Measurements from ENCODE around the gene OBSL1. TPM values are rescaled to one million over a fixed set of nuclear protein-coding genes. Genes with fewer than 3 reads are reported as not detected.

The OBSL1 gene
- polyA plus RNA-seq, 3 donors: 0.09 TPM; not detected in 2

DNA sequence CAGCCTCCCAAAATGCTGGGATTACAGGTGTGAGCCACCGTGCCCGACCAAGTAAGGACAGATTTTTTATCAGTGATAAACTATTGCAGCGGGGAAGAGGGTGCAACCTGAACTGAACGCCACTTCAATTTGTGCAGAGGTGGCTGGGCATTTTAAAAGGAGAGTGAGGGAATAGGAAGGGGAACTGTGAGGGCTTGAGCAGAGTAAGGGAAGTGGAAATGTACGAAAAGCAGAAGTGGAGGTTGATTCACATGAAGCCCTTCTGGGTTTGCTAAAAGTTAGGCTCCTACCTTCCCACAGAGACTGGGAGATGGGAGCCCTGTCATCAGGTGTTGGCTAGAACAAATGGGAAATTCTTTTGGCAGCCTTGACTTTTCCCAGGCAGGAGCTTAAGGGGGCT is 32.4 kb upstream of the OBSL1 start:
- H3K79me2 ChIP-seq (ENCODE audit: insufficient read depth, low read length): peaks cover 8% of the 10 kb centered on the region
- peak; percentile 57 to 78 (median 72) for DNase-seq
- H3K4me3 Mint-ChIP-seq: peak overlapping the region; percentile 20 to 71
- H4K20me1 ChIP-seq (ENCODE audit: insufficient read depth, low read length): no peaks in the 10 kb centered on the region
- H3K27me3 ChIP-seq (ENCODE audit: control insufficient read depth in 2 of 2, insufficient read depth in 2 of 2, low read length in 2 of 2): no peaks in the 10 kb centered on the region
- H3K4me1 ChIP-seq (ENCODE audit: control insufficient read depth in 1 of 2, insufficient read depth in 2 of 2, low read length in 2 of 2): peaks cover 18 to 21% of the 10 kb centered on the region in 2 donors
- H3K9me3 ChIP-seq (replicated peaks in 1 of 2; ENCODE audit: control insufficient read depth in 1 of 2, insufficient read depth in 1 of 2, low read length in 2 of 2): no peaks in the 10 kb centered on the region
- peak overlapping the region; percentile 48 for H3K4me2 ChIP-seq (replicated peaks; ENCODE audit: extremely low read depth, low read length, poor library complexity, severe bottlenecking)
- H3K9ac ChIP-seq (ENCODE audit: insufficient read depth, low read length, poor library complexity, severe bottlenecking): no peak overlapping the region
- H2AFZ ChIP-seq (ENCODE audit: insufficient read depth, low read depth, low read length, poor library complexity, severe bottlenecking): peak overlapping the region; percentile 10
- peaks cover 56 to 68% of the 10 kb centered on the region in 2 donors for H3K36me3 ChIP-seq (replicated peaks in 1 of 2; ENCODE audit: control insufficient read depth in 1 of 2, insufficient read depth in 2 of 2, low read length in 2 of 2)
- TF ChIP-seq, protein P1, sequence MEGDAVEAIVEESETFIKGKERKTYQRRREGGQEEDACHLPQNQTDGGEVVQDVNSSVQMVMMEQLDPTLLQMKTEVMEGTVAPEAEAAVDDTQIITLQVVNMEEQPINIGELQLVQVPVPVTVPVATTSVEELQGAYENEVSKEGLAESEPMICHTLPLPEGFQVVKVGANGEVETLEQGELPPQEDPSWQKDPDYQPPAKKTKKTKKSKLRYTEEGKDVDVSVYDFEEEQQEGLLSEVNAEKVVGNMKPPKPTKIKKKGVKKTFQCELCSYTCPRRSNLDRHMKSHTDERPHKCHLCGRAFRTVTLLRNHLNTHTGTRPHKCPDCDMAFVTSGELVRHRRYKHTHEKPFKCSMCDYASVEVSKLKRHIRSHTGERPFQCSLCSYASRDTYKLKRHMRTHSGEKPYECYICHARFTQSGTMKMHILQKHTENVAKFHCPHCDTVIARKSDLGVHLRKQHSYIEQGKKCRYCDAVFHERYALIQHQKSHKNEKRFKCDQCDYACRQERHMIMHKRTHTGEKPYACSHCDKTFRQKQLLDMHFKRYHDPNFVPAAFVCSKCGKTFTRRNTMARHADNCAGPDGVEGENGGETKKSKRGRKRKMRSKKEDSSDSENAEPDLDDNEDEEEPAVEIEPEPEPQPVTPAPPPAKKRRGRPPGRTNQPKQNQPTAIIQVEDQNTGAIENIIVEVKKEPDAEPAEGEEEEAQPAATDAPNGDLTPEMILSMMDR (IDR thresholded peaks at IDR 0.05): no peak
- H3K27ac Mint-ChIP-seq: peak overlapping the region; percentile 72 to 93 (median 89)
- peak overlapping the region in 1 of 3 experiments; percentile 40 for H3K4me3 ChIP-seq (replicated peaks in 1 of 3; ENCODE audit: low read depth in 2 of 3, low read length in 3 of 3)
- peak overlapping the region in 1 of 2 donors; percentile 73 for H3K27ac ChIP-seq (ENCODE audit: low read depth in 1 of 2, low read length in 2 of 2)
- H3K36me3 Mint-ChIP-seq: peaks cover 69 to 70% of the 10 kb centered on the region in 2 donors
- no peaks in the 10 kb centered on the region for H3K9me3 Mint-ChIP-seq
- intact Hi-C loops (cut with micrococcal nuclease): loop anchor here in 1 of 2 donors (10.0 kb wide), 1 partner anchor 429 kb away; the partner anchor contains the start of genes CNPPD1, RETREG2 and SLC23A3
- H3K27me3 Mint-ChIP-seq (ENCODE audit: low read depth in 3 of 3): no peaks in the 10 kb centered on the region
- peaks cover 21% of the 10 kb centered on the region for H3K4me1 Mint-ChIP-seq
- 0% methylated on average over 5 of the region's 5 CpGs for WGBS (ENCODE audit: insufficient coverage)

DNA sequence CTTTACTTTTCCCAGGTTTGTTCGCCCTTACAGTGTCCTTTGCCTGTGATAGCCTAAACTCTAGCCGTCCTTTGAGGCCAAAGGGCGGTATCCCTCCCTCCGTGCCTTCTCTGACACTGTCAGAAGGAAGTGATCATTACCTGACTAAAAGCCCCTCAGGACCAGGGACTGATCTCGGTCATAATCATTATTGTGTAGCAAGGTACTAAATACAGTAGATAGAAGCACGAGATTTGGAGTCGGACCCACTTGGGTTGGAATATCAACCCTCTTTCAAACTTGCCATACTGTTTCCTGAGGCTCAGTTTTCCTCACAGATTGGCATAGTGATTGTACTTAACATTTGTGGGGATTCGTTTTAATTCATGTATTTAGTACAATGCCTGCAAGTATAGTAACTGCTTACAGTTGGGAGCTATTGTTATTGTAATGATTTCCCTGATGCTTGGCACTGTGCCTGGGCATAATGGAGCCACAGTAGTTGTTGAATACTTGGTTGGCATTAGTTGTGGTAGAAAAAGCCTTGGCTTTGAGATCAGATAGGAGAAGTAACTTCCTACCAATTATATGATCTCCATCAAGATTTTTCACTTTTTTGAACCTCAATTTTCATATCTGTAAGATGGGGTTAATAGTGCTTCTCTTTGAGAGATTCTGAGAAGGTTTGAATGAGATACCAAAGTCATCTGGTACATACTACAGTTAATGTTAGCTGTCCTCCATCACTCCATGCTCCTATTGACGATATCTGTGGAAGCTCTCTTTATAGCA is 27.2 kb upstream of the OBSL1 start:
- peak overlapping the region; percentile 94 to 99 (median 97) for H3K27ac Mint-ChIP-seq
- H3K4me1 ChIP-seq (ENCODE audit: control insufficient read depth in 1 of 2, insufficient read depth in 2 of 2, low read length in 2 of 2): peaks cover 16 to 22% of the 10 kb centered on the region in 2 donors
- H3K27me3 Mint-ChIP-seq (ENCODE audit: low read depth in 3 of 3): peaks cover 2 to 5% (median 2%) of the 10 kb centered on the region in 3 donors
- peaks cover 0 to 1% (median 0%) of the 10 kb centered on the region in 7 donors for H3K9me3 Mint-ChIP-seq
- intact Hi-C loops (cut with micrococcal nuclease): loop anchor here (5.0 kb wide), 3 partner anchors 46 to 211 kb away; partner anchors contain the start of genes GMPPA (in 2 of the 2) and DNPEP (in 1 of the 2)
- peak overlapping the region; percentile 69 to 91 for H3K27ac ChIP-seq (ENCODE audit: low read depth in 1 of 2, low read length in 2 of 2)
- peak overlapping the region; percentile 72 for H3K4me2 ChIP-seq (replicated peaks; ENCODE audit: extremely low read depth, low read length, poor library complexity, severe bottlenecking)
- H3K36me3 ChIP-seq (replicated peaks in 1 of 2; ENCODE audit: control insufficient read depth in 1 of 2, insufficient read depth in 2 of 2, low read length in 2 of 2): peaks cover 19 to 29% of the 10 kb centered on the region in 2 donors
- peak overlapping the region; percentile 65 to 81 (median 80) for H3K4me3 ChIP-seq (replicated peaks in 1 of 3; ENCODE audit: low read depth in 2 of 3, low read length in 3 of 3)
- TF ChIP-seq, protein P1 (IDR thresholded peaks at IDR 0.05): no peak
- H3K79me2 ChIP-seq (ENCODE audit: insufficient read depth, low read length): peaks cover 8% of the 10 kb centered on the region
- WGBS (ENCODE audit: insufficient coverage): 45% methylated on average over 4 of the region's 9 CpGs
- peak overlapping the region; percentile 95 to 96 for H3K4me3 Mint-ChIP-seq
- H3K9ac ChIP-seq (ENCODE audit: insufficient read depth, low read length, poor library complexity, severe bottlenecking): peak overlapping the region; percentile 65
- H4K20me1 ChIP-seq (ENCODE audit: insufficient read depth, low read length): no peaks in the 10 kb centered on the region
- H3K9me3 ChIP-seq (replicated peaks in 1 of 2; ENCODE audit: control insufficient read depth in 1 of 2, insufficient read depth in 1 of 2, low read length in 2 of 2): no peaks in the 10 kb centered on the region
- H2AFZ ChIP-seq (ENCODE audit: insufficient read depth, low read depth, low read length, poor library complexity, severe bottlenecking): peak overlapping the region; percentile 82
- no peak for DNase-seq
- H3K36me3 Mint-ChIP-seq: peaks cover 22 to 26% of the 10 kb centered on the region in 2 donors
- no peaks in the 10 kb centered on the region for H3K27me3 ChIP-seq (ENCODE audit: control insufficient read depth in 2 of 2, insufficient read depth in 2 of 2, low read length in 2 of 2)
- H3K4me1 Mint-ChIP-seq: peaks cover 27% of the 10 kb centered on the region

Data from CD14-positive monocyte (primary cell).